Stimulated activated naive B cell treated with anti-CD40 and anti-IgM and Interleukin-4, amounts not matched to agents 10 μg/mL and 1 μg/mL and 100 μg/mL, for 72 hours (primary cell): ENCODE measurements around the gene CMTR1.
A peak's percentile ranks its signal among the peaks of the same experiment; 100 is the strongest.
"Not testable (repeated sequence)": the region's sequence is repeated elsewhere in the genome, so short reads cannot be mapped to it uniquely, and the experiment has no call there.

Experiments
- ATAC-seq, 2 donors: fragments of 150-1000 bp; cut with Tn5 transposase; replicated peaks; 2 replicates each; pipeline ENCODE4 v1.10.0; 2021; ENCODE audit warnings: moderate library complexity in 1 of 2
- DNase-seq: peaks from one replicate; pipeline ENCODE4 v3.0.0; 2021
- H3K27ac Mint-ChIP-seq: one replicate; pipeline ENCODE4 v1.8.0; 2022; ENCODE audit warnings: mild to moderate bottlenecking, mixed read lengths
- H3K27me3 Mint-ChIP-seq, 2 donors: one replicate each; pipeline ENCODE4 v1.8.0; 2022; ENCODE audit warnings: mixed read lengths in 2 of 2
- H3K36me3 Mint-ChIP-seq, 2 donors: one replicate each; pipeline ENCODE4 v1.8.0; 2022; ENCODE audit warnings: mixed read lengths in 2 of 2, mild to moderate bottlenecking in 1 of 2
- H3K4me1 Mint-ChIP-seq, 2 donors: one replicate each; pipeline ENCODE4 v1.8.0; 2022; ENCODE audit warnings: mixed read lengths in 2 of 2, mild to moderate bottlenecking in 1 of 2
- H3K4me3 Mint-ChIP-seq, 2 donors: one replicate each; pipeline ENCODE4 v1.8.0; 2022; ENCODE audit warnings: mild to moderate bottlenecking in 2 of 2, mixed read lengths in 2 of 2, moderate library complexity in 1 of 2
- H3K9me3 Mint-ChIP-seq, 2 donors: one replicate each; pipeline ENCODE4 v1.8.0; 2022; ENCODE audit warnings: mixed read lengths in 2 of 2, mild to moderate bottlenecking in 1 of 2

Gene CMTR1

GRCh38 chr6:37418722-37419121 lies 14.3 kb upstream of the CMTR1 start:
- DNase-seq, result no peak
- peaks cover 0 to 3% of the 10 kb centered on the region in 2 donors for H3K9me3 Mint-ChIP-seq
- no peak overlapping the region for H3K27ac Mint-ChIP-seq
- ATAC-seq, result no peak
- H3K4me3 Mint-ChIP-seq, result no peak overlapping the region
- H3K27me3 Mint-ChIP-seq, result peaks cover 0 to 17% of the 10 kb centered on the region in 2 donors
- H3K4me1 Mint-ChIP-seq, result no peaks in the 10 kb centered on the region
- no peaks in the 10 kb centered on the region for H3K36me3 Mint-ChIP-seq

- Mint-ChIP-seq H3K4me3 (no peak overlapping the region), H3K9me3 (peaks cover 5 to 6% of the 10 kb centered on the region in 2 donors), H3K27me3 (peaks cover 9 to 35% of the 10 kb centered on the region in 2 donors), H3K27ac (no peak overlapping the region), H3K4me1 (no peaks in the 10 kb centered on the region), H3K36me3 (peaks cover 6 to 7% of the 10 kb centered on the region in 2 donors)
- no peak for ATAC-seq
- DNase-seq, result no peak
Observed at GRCh38 chr6:37426058-37426944, 6.7 kb upstream of the CMTR1 start.

- no peak overlapping the region for H3K4me3 Mint-ChIP-seq
- DNase-seq (no peak), ATAC-seq (no peak)
- H3K27ac Mint-ChIP-seq, result no peak overlapping the region
- peaks cover 9 to 35% of the 10 kb centered on the region in 2 donors for H3K27me3 Mint-ChIP-seq
- H3K9me3 Mint-ChIP-seq, result peaks cover 5 to 6% of the 10 kb centered on the region in 2 donors
- peaks cover 0 to 2% of the 10 kb centered on the region in 2 donors for H3K4me1 Mint-ChIP-seq
- H3K36me3 Mint-ChIP-seq, result peaks cover 6 to 7% of the 10 kb centered on the region in 2 donors
Observed at GRCh38 chr6:37426945-37427510, 6.0 kb upstream of the CMTR1 start.

- peaks cover 5 to 6% of the 10 kb centered on the region in 2 donors for H3K9me3 Mint-ChIP-seq
- peaks cover 6 to 7% of the 10 kb centered on the region in 2 donors for H3K36me3 Mint-ChIP-seq
- H3K27me3 Mint-ChIP-seq, result peaks cover 9 to 35% of the 10 kb centered on the region in 2 donors
- no peak for DNase-seq
- no peak overlapping the region for H3K27ac Mint-ChIP-seq
- peaks cover 6 to 17% of the 10 kb centered on the region in 2 donors for H3K4me1 Mint-ChIP-seq
- no peak overlapping the region for H3K4me3 Mint-ChIP-seq
- no peak for ATAC-seq
Observed at GRCh38 chr6:37429352-37429750, 3.7 kb upstream of the CMTR1 start.

- DNase-seq (no peak), ATAC-seq (peak; percentile 0)
- Mint-ChIP-seq H3K4me3 (peak overlapping the region; percentile 95 to 96), H3K27ac (peak overlapping the region; percentile 97), H3K4me1 (peaks cover 11 to 29% of the 10 kb centered on the region in 2 donors), H3K27me3 (peaks cover 9 to 16% of the 10 kb centered on the region in 2 donors), H3K9me3 (peaks cover 2 to 6% of the 10 kb centered on the region in 2 donors), H3K36me3 (peaks cover 12 to 19% of the 10 kb centered on the region in 2 donors)
Observed at GRCh38 chr6:37432590-37432915, 468 bp upstream of the CMTR1 start.

- Mint-ChIP-seq H3K27me3 (peaks cover 4 to 6% of the 10 kb centered on the region in 2 donors), H3K36me3 (peaks cover 16 to 27% of the 10 kb centered on the region in 2 donors), H3K4me1 (peaks cover 15 to 35% of the 10 kb centered on the region in 2 donors), H3K9me3 (peaks cover 2 to 6% of the 10 kb centered on the region in 2 donors), H3K4me3 (peak overlapping the region; percentile 95 to 96), H3K27ac (peak overlapping the region; percentile 97)
- ATAC-seq (peak; percentile 54), DNase-seq (peak; percentile 41)
Observed at GRCh38 chr6:37433657-37434271, 743 bp downstream of the CMTR1 start.

- ATAC-seq (no peak), DNase-seq (no peak)
- Mint-ChIP-seq H3K27ac (no peak overlapping the region), H3K27me3 (no peaks in the 10 kb centered on the region), H3K9me3 (no peaks in the 10 kb centered on the region), H3K36me3 (peaks cover 16 to 30% of the 10 kb centered on the region in 2 donors), H3K4me1 (peaks cover 15 to 35% of the 10 kb centered on the region in 2 donors), H3K4me3 (no peak overlapping the region)
Observed at GRCh38 chr6:37435373-37435772, 2.4 kb downstream of the CMTR1 start.

GRCh38 chr6:37435816-37436215 lies 2.8 kb downstream of the CMTR1 start:
- peaks cover 15 to 35% of the 10 kb centered on the region in 2 donors for H3K4me1 Mint-ChIP-seq
- H3K27ac Mint-ChIP-seq, result no peak overlapping the region
- ATAC-seq (no peak), DNase-seq (no peak)
- H3K9me3 Mint-ChIP-seq, result no peaks in the 10 kb centered on the region
- peaks cover 16 to 30% of the 10 kb centered on the region in 2 donors for H3K36me3 Mint-ChIP-seq
- no peak overlapping the region for H3K4me3 Mint-ChIP-seq
- no peaks in the 10 kb centered on the region for H3K27me3 Mint-ChIP-seq

- no peak for ATAC-seq
- no peak overlapping the region for H3K4me3 Mint-ChIP-seq
Observed at GRCh38 chr6:37438930-37439329, 5.9 kb downstream of the CMTR1 start.

GRCh38 chr6:37441651-37442050 lies 8.6 kb downstream of the CMTR1 start:
- H3K4me3 Mint-ChIP-seq, result no peak overlapping the region
- H3K27me3 Mint-ChIP-seq, result no peaks in the 10 kb centered on the region
- peaks cover 9 to 22% of the 10 kb centered on the region in 2 donors for H3K4me1 Mint-ChIP-seq
- DNase-seq (no peak), ATAC-seq (no peak)
- H3K9me3 Mint-ChIP-seq, result no peaks in the 10 kb centered on the region
- peaks cover 26 to 45% of the 10 kb centered on the region in 2 donors for H3K36me3 Mint-ChIP-seq
- no peak overlapping the region for H3K27ac Mint-ChIP-seq

More at GRCh38 chr6:37438930-37439329, 5.9 kb downstream of the CMTR1 start:
- DNase-seq, result no peak
- H3K27me3 Mint-ChIP-seq, result no peaks in the 10 kb centered on the region
- peaks cover 14 to 36% of the 10 kb centered on the region in 2 donors for H3K4me1 Mint-ChIP-seq
- no peak overlapping the region for H3K27ac Mint-ChIP-seq
- H3K9me3 Mint-ChIP-seq, result no peaks in the 10 kb centered on the region
- H3K36me3 Mint-ChIP-seq, result peaks cover 16 to 32% of the 10 kb centered on the region in 2 donors

GRCh38 chr6:37442416-37443215 lies 9.6 kb downstream of the CMTR1 start:
- Mint-ChIP-seq H3K9me3 (no peaks in the 10 kb centered on the region), H3K36me3 (peaks cover 22 to 45% of the 10 kb centered on the region in 2 donors)
- no peak for DNase-seq

GRCh38 chr6:37443216-37443542 lies 10.2 kb downstream of the CMTR1 start:
- DNase-seq, H3K9me3 Mint-ChIP-seq, H3K27me3 Mint-ChIP-seq, ATAC-seq, H3K27ac Mint-ChIP-seq: not testable (repeated sequence)
- Mint-ChIP-seq H3K4me3 (peak overlapping the region; percentile 46 to 59), H3K36me3 (peaks cover 21 to 40% of the 10 kb centered on the region in 2 donors), H3K4me1 (peaks cover 3 to 13% of the 10 kb centered on the region in 2 donors)

More at GRCh38 chr6:37442416-37443215, 9.6 kb downstream of the CMTR1 start:
- peak overlapping the region; percentile 14 for H3K27ac Mint-ChIP-seq
- H3K4me1 Mint-ChIP-seq, result peaks cover 6 to 19% of the 10 kb centered on the region in 2 donors
- H3K4me3 Mint-ChIP-seq, result peak overlapping the region; percentile 59 to 67
- peak in 1 of 2 donors; percentile 16 for ATAC-seq
- H3K27me3 Mint-ChIP-seq, result no peaks in the 10 kb centered on the region

GRCh38 chr6:37449984-37450383 lies 17.0 kb downstream of the CMTR1 start:
- Mint-ChIP-seq H3K27ac (no peak overlapping the region), H3K9me3 (no peaks in the 10 kb centered on the region), H3K4me1 (no peaks in the 10 kb centered on the region), H3K36me3 (peaks cover 49 to 63% of the 10 kb centered on the region in 2 donors), H3K4me3 (no peak overlapping the region), H3K27me3 (no peaks in the 10 kb centered on the region)
- ATAC-seq (no peak), DNase-seq (no peak)
